Liver (tissue), 9 donors: Measurements from ENCODE around the gene ITPKB. TPM values are rescaled to one million over a fixed set of nuclear protein-coding genes. Genes with fewer than 3 reads are reported as not detected.

ENCODE experiments used
- DNase-seq: peaks from one replicate; pipeline ENCODE4 v3.0.0-alpha.2; 2017; ENCODE audit warnings: low spot score
- H3K27ac ChIP-seq, 2 donors: one replicate each; pipeline ENCODE4 v1.7.0; 2013; ENCODE audit warnings: inconsistent platforms in 2 of 2, low read length in 2 of 2, control low read depth in 1 of 2, low read depth in 1 of 2, mild to moderate bottlenecking in 1 of 2
- H3K27me3 ChIP-seq, 4 donors: one replicate each; pipeline versions ENCODE4 v1.6.1 to v1.7.0; 2013; ENCODE audit warnings: low read length in 3 of 4, inconsistent platforms in 1 of 4, mild to moderate bottlenecking in 1 of 4, moderate library complexity in 1 of 4; ENCODE audit not compliant: control insufficient read depth in 4 of 4, insufficient read depth in 4 of 4
- H3K36me3 ChIP-seq, 4 donors: one replicate each; pipeline versions ENCODE4 v1.6.1 to v1.7.0; 2013; ENCODE audit warnings: low read length in 3 of 4, mild to moderate bottlenecking in 3 of 4, low read depth in 1 of 4, moderate library complexity in 1 of 4; ENCODE audit not compliant: control insufficient read depth in 4 of 4, insufficient read depth in 3 of 4
- H3K4me1 ChIP-seq, 4 donors: one replicate each; pipeline versions ENCODE4 v1.6.1 to v1.7.0; 2013; ENCODE audit warnings: low read length in 3 of 4, mild to moderate bottlenecking in 3 of 4, moderate library complexity in 1 of 4; ENCODE audit not compliant: control insufficient read depth in 4 of 4, insufficient read depth in 4 of 4
- H3K4me3 ChIP-seq, 3 donors: one replicate each; pipeline versions ENCODE4 v1.6.1 to v1.7.0; 2013; ENCODE audit warnings: low read length in 3 of 3, control low read depth in 1 of 3, low read depth in 1 of 3, mild to moderate bottlenecking in 1 of 3
- H3K9ac ChIP-seq, 2 donors: one replicate each; pipeline ENCODE4 v1.7.0; 2013; ENCODE audit warnings: low read length in 2 of 2, mild to moderate bottlenecking in 2 of 2, moderate library complexity in 2 of 2, control low read depth in 1 of 2, low read depth in 1 of 2
- H3K9me3 ChIP-seq, 4 donors: one replicate each; pipeline versions ENCODE4 v1.6.1 to v1.7.0; 2013; ENCODE audit warnings: low read length in 3 of 4; ENCODE audit not compliant: control insufficient read depth in 4 of 4
- CTCF ChIP-seq: fragments of 150-350 bp; IDR thresholded peaks from 2 replicates; pipeline ENCODE4 v1.5.1; 2017; ENCODE audit warnings: improper control_type of control experiment, low read depth, low read length; ENCODE audit not compliant: missing input control
- EGR1 ChIP-seq, 2 donors: IDR thresholded peaks; 2 replicates each; pipeline ENCODE4 v1.6.1; 2016 to 2018; ENCODE audit warnings: antibody characterized with exemption in 2 of 2, low read depth in 2 of 2
- FOXA1 ChIP-seq: IDR thresholded peaks from 2 replicates; pipeline ENCODE4 v1.6.1; 2016; ENCODE audit warnings: antibody characterized with exemption
- FOXA2 ChIP-seq: IDR thresholded peaks from 2 replicates; pipeline ENCODE4 v1.6.1; 2016; ENCODE audit warnings: antibody characterized with exemption
- GABPA ChIP-seq, 2 donors: IDR thresholded peaks in 1 of 2; conservative IDR thresholded peaks in 1 of 2; 2 replicates each; pipeline ENCODE4 v1.6.1; 2016; ENCODE audit warnings: antibody characterized with exemption in 2 of 2, mild to moderate bottlenecking in 1 of 2, moderate library complexity in 1 of 2
- HNF4A ChIP-seq, 2 donors: conservative IDR thresholded peaks; 2 replicates each; pipeline ENCODE4 v1.6.1; 2016; ENCODE audit warnings: antibody characterized with exemption in 2 of 2, mild to moderate bottlenecking in 2 of 2
- HNF4G ChIP-seq: IDR thresholded peaks from 2 replicates; pipeline ENCODE4 v1.6.1; 2016; ENCODE audit warnings: antibody characterized with exemption
- JUND ChIP-seq, 2 donors: IDR thresholded peaks; 2 replicates each; pipeline ENCODE4 v1.6.1; 2016; ENCODE audit warnings: antibody characterized with exemption in 2 of 2
- NR2F2 ChIP-seq: IDR thresholded peaks from 2 replicates; pipeline ENCODE4 v1.6.1; 2016; ENCODE audit warnings: antibody characterized with exemption
- RAD21 ChIP-seq, 2 donors: IDR thresholded peaks; 2 replicates each; pipeline ENCODE4 v1.6.1; 2016; ENCODE audit warnings: antibody characterized with exemption in 2 of 2, mild to moderate bottlenecking in 2 of 2
- REST ChIP-seq: IDR thresholded peaks from 2 replicates; pipeline ENCODE4 v1.6.1; 2016; ENCODE audit warnings: antibody characterized with exemption, mild to moderate bottlenecking
- RXRA ChIP-seq, 2 donors: IDR thresholded peaks; 2 replicates each; pipeline ENCODE4 v1.6.1; 2017 to 2018; ENCODE audit warnings: antibody characterized with exemption in 2 of 2, mild to moderate bottlenecking in 1 of 2
- SP1 ChIP-seq: IDR thresholded peaks from 2 replicates; pipeline ENCODE4 v1.6.1; 2018; ENCODE audit warnings: antibody characterized with exemption, mild to moderate bottlenecking
- TAF1 ChIP-seq: conservative IDR thresholded peaks from 2 replicates; pipeline ENCODE4 v1.6.1; 2016; ENCODE audit warnings: antibody characterized with exemption, mild to moderate bottlenecking
- YY1 ChIP-seq: IDR thresholded peaks from 2 replicates; pipeline ENCODE4 v1.6.1; 2016; ENCODE audit warnings: antibody characterized with exemption, mild to moderate bottlenecking
- ZBTB33 ChIP-seq: IDR thresholded peaks from 2 replicates; pipeline ENCODE4 v1.6.1; 2016; ENCODE audit warnings: antibody characterized with exemption
- WGBS: extraction: QIAGEN DNeasy Blood & Tissue Kit; methylation state at CpG from one replicate; pipeline ENCODE4 v1.1.7; 2013; 5-methylcytosine and 5-hydroxymethylcytosine counted together
- polyA plus RNA-seq, 2 donors: library from polyadenylated mRNA; stranded (reverse) in 1 of 2; unstranded in 1 of 2; fragments of 200-250 nt in 1 of 2; fragments of >200 nt in 1 of 2; fragmentation: Nextera tagmentation in 1 of 2; extraction: Ambion mirVana in 1 of 2; gene quantifications; one replicate each; pipeline versions ENCODE4 v1.2.1 to v1.2.3, GENCODE V29; 2013 to 2015
- total RNA-seq, 2 donors: library from RNA; depleted of rRNA; stranded (reverse); fragments of >200 nt; gene quantifications; one replicate each; pipeline ENCODE4 v1.2.3, GENCODE V29; 2014
- TF ChIP-seq, protein P1 (sequence below): IDR thresholded peaks from 2 replicates; pipeline ENCODE4 v1.6.1; 2016; ENCODE audit warnings: antibody characterized with exemption
- TF ChIP-seq, protein P2 (sequence below): IDR thresholded peaks from 2 replicates; pipeline ENCODE4 v1.6.1; 2016; ENCODE audit warnings: antibody characterized with exemption
- donor health status: healthy.
- donor health status: healthy.
- donor health status: healthy.
- donor health status: healthy.
- donor health status: healthy.

The ITPKB gene
- total and polyA plus RNA-seq, 4 donors = 0.61 to 5.8 (median 3.7) TPM

- H3K9me3 ChIP-seq = peaks cover 0 to 2% (median 0%) of the 10 kb centered on the region in 4 donors
- no peak for TF ChIP-seq FOXA1
- no peak for TF ChIP-seq TAF1
- no peak for TF ChIP-seq NR2F2
- TF ChIP-seq EGR1 (IDR thresholded peaks at IDR 0.05; ENCODE audit: low read depth in 2 of 2) = no peak
- TF ChIP-seq, protein P1, sequence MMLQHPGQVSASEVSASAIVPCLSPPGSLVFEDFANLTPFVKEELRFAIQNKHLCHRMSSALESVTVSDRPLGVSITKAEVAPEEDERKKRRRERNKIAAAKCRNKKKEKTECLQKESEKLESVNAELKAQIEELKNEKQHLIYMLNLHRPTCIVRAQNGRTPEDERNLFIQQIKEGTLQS = no peak
- no peak for TF ChIP-seq SP1
- TF ChIP-seq RAD21 (IDR thresholded peaks at IDR 0.05) = no peak
- no peak for TF ChIP-seq HNF4G
- TF ChIP-seq YY1 = no peak
- TF ChIP-seq REST = no peak
- TF ChIP-seq GABPA (IDR thresholded peaks at IDR 0.05 in 1 of 2, conservative IDR thresholded peaks at IDR 0.05 in 1 of 2) = no peak
- TF ChIP-seq FOXA2 = no peak
- no peak for TF ChIP-seq CTCF
- TF ChIP-seq JUND (IDR thresholded peaks at IDR 0.05) = no peak
- TF ChIP-seq ZBTB33 = no peak
- no peak for TF ChIP-seq HNF4A (conservative IDR thresholded peaks at IDR 0.05)
- no peak for TF ChIP-seq RXRA (IDR thresholded peaks at IDR 0.05)
- TF ChIP-seq, protein P2, sequence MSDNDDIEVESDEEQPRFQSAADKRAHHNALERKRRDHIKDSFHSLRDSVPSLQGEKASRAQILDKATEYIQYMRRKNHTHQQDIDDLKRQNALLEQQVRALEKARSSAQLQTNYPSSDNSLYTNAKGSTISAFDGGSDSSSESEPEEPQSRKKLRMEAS = no peak
- WGBS = 66% methylated on average over 8 of the region's 8 CpGs
- DNase-seq = no peak
- no peak overlapping the region for H3K4me3 ChIP-seq
- no peak overlapping the region for H3K27ac ChIP-seq
- no peaks in the 10 kb centered on the region for H3K27me3 ChIP-seq
- H3K36me3 ChIP-seq = no peaks in the 10 kb centered on the region
- no peak overlapping the region for H3K9ac ChIP-seq
- no peaks in the 10 kb centered on the region for H3K4me1 ChIP-seq
Measured at GRCh38 chr1:226611301-226611700, 127.8 kb downstream of the ITPKB start.
